Measurements from ENCODE around the gene TSGA10IP. TPM values are rescaled to one million over a fixed set of nuclear protein-coding genes. Genes with fewer than 3 reads are reported as not detected.

The TSGA10IP gene
- total and polyA plus RNA-seq, 2 donors (not counting 1 experiment from before 2014, with no cell fraction given), result not detected

DNA sequence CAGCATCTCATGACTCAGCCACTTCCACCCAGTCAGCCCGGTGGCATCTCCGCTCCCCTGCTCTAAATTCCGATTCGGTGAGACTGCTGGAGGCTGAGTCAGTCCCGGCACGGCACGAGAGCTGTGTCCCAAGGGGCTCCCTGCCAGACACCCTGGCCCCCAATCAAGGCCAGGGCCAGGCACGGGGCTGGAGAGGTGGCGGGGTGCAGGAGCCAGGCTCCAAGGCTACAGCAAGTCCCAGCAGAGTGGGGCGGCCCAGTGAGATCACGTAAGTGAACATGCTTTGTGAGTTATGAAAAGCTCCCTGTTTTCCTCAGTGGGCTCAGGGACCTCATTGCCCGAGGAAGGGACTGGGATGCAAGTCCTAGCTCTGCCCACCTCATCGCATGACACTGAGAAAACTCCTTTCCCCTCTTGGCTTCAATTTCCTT lies 29.4 kb upstream of the TSGA10IP start:
- POLR2A ChIA-PET, result no interaction called here
- Mint-ChIP-seq H3K4me3 (no peak overlapping the region), H3K27ac (no peak overlapping the region), H3K4me1 (peaks cover 46% of the 10 kb centered on the region), H3K9me3 (ENCODE audit: insufficient read depth) (no peaks in the 10 kb centered on the region), H3K27me3 (peaks cover 7% of the 10 kb centered on the region)
- peaks cover 0 to 2% of the 10 kb centered on the region in 2 experiments for H3K36me3 ChIP-seq (replicated peaks in 1 of 2; ENCODE audit: control extremely low read depth in 1 of 2, control insufficient read depth in 1 of 2, extremely low read depth in 1 of 2, insufficient read depth in 2 of 2, low read length in 1 of 2)
- no peak overlapping the region for H3K27ac ChIP-seq (ENCODE audit: low read length in 2 of 2)
- intact Hi-C loops (cut with micrococcal nuclease), result no loop called here
- DNase-seq, result no peak
- TF ChIP-seq EZH2 (IDR thresholded peaks at IDR 0.05; ENCODE audit: borderline replicate concordance, insufficient read depth, low read depth, low read length, poor library complexity, severe bottlenecking), result no peak
- TF ChIP-seq, protein P1, sequence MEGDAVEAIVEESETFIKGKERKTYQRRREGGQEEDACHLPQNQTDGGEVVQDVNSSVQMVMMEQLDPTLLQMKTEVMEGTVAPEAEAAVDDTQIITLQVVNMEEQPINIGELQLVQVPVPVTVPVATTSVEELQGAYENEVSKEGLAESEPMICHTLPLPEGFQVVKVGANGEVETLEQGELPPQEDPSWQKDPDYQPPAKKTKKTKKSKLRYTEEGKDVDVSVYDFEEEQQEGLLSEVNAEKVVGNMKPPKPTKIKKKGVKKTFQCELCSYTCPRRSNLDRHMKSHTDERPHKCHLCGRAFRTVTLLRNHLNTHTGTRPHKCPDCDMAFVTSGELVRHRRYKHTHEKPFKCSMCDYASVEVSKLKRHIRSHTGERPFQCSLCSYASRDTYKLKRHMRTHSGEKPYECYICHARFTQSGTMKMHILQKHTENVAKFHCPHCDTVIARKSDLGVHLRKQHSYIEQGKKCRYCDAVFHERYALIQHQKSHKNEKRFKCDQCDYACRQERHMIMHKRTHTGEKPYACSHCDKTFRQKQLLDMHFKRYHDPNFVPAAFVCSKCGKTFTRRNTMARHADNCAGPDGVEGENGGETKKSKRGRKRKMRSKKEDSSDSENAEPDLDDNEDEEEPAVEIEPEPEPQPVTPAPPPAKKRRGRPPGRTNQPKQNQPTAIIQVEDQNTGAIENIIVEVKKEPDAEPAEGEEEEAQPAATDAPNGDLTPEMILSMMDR (IDR thresholded peaks at IDR 0.05), result no peak
- 34% methylated on average over 13 of the region's 13 CpGs for WGBS (ENCODE audit: insufficient coverage)
- H3K4me2 ChIP-seq (replicated peaks; ENCODE audit: low read depth, low read length, poor library complexity, severe bottlenecking), result peak overlapping the region; percentile 12
- peaks cover 4% of the 10 kb centered on the region for H4K20me1 ChIP-seq (ENCODE audit: control insufficient read depth, insufficient read depth, low read length, poor library complexity, severe bottlenecking)
- no peak overlapping the region for H3K4me3 ChIP-seq (ENCODE audit: control extremely low read depth in 1 of 5, extremely low read depth in 1 of 5, insufficient read depth in 1 of 5, low read depth in 2 of 5, low read length in 4 of 5)
- no peak for ATAC-seq (ENCODE audit: low read depth)
- peaks cover 0 to 14% (median 3%) of the 10 kb centered on the region in 4 experiments for H3K27me3 ChIP-seq (replicated peaks in 1 of 4; ENCODE audit: control extremely low read depth in 1 of 4, control insufficient read depth in 3 of 4, insufficient read depth in 4 of 4, low read length in 3 of 4)
- no peaks in the 10 kb centered on the region for H3K9me3 ChIP-seq (ENCODE audit: control extremely low read depth in 1 of 3, control insufficient read depth in 2 of 3, insufficient read depth in 1 of 3, low read length in 2 of 3)
- H3K79me2 ChIP-seq (ENCODE audit: control insufficient read depth, insufficient read depth, low read length), result peaks cover 45% of the 10 kb centered on the region
- CTCF ChIA-PET, result interaction anchor here (0.7 to 2.5 kb wide), 2 partner anchors 26 to 61 kb away, joined by 3 to 8 read pairs; partner anchors contain the start of gene CCDC85B
- H3K9ac ChIP-seq (ENCODE audit: low read length), result no peak overlapping the region
- H2AFZ ChIP-seq (ENCODE audit: insufficient read depth, low read depth, low read length, poor library complexity, severe bottlenecking), result no peak overlapping the region
- peaks cover 18 to 51% of the 10 kb centered on the region in 2 donors for H3K4me1 ChIP-seq (ENCODE audit: control insufficient read depth in 2 of 2, insufficient read depth in 2 of 2, low read length in 2 of 2)

DNA sequence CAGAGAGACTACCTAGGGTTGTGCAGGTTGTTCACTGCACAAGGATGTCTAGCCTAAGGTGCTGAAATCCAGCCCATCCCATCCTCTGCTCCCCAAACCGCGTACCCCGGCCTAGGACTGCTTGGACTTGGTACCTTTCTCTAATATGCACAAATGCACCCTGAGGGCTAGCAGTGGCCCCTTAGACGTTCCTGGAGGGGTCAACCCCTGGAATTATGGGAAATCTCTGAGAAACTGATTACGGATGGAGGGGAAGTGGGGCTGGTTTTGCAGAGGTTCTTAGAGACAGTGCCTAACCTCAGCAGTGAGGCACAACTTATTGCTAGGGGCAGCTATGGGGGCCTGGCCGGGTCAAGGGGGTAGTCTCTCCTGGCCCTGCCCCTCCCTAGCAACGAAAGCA lies 28.9 kb upstream of the TSGA10IP start:
- Histone ChIP-seq H4K20me1 (ENCODE audit: control insufficient read depth, insufficient read depth, low read length, poor library complexity, severe bottlenecking) (peaks cover 4% of the 10 kb centered on the region), H3K9ac (ENCODE audit: low read length) (no peak overlapping the region), H2AFZ (ENCODE audit: insufficient read depth, low read depth, low read length, poor library complexity, severe bottlenecking) (no peak overlapping the region), H3K4me3 (ENCODE audit: control extremely low read depth in 1 of 5, extremely low read depth in 1 of 5, insufficient read depth in 1 of 5, low read depth in 2 of 5, low read length in 4 of 5) (no peak overlapping the region), H3K79me2 (ENCODE audit: control insufficient read depth, insufficient read depth, low read length) (peaks cover 48% of the 10 kb centered on the region), H3K36me3 (replicated peaks in 1 of 2; ENCODE audit: control extremely low read depth in 1 of 2, control insufficient read depth in 1 of 2, extremely low read depth in 1 of 2, insufficient read depth in 2 of 2, low read length in 1 of 2) (peaks cover 0 to 4% of the 10 kb centered on the region in 2 experiments), H3K4me1 (ENCODE audit: control insufficient read depth in 2 of 2, insufficient read depth in 2 of 2, low read length in 2 of 2) (peaks cover 19 to 53% of the 10 kb centered on the region in 2 donors), H3K9me3 (ENCODE audit: control extremely low read depth in 1 of 3, control insufficient read depth in 2 of 3, insufficient read depth in 1 of 3, low read length in 2 of 3) (no peaks in the 10 kb centered on the region), H3K27ac (ENCODE audit: low read length in 2 of 2) (no peak overlapping the region), H3K4me2 (replicated peaks; ENCODE audit: low read depth, low read length, poor library complexity, severe bottlenecking) (no peak overlapping the region), H3K27me3 (replicated peaks in 1 of 4; ENCODE audit: control extremely low read depth in 1 of 4, control insufficient read depth in 3 of 4, insufficient read depth in 4 of 4, low read length in 3 of 4) (peaks cover 0 to 8% (median under 1%) of the 10 kb centered on the region in 4 experiments)
- POLR2A ChIA-PET, result no interaction called here
- TF ChIP-seq EZH2 (IDR thresholded peaks at IDR 0.05; ENCODE audit: borderline replicate concordance, insufficient read depth, low read depth, low read length, poor library complexity, severe bottlenecking), result no peak
- TF ChIP-seq, protein P1 (IDR thresholded peaks at IDR 0.05), result no peak
- peak overlapping the region; percentile 89 for H3K4me3 Mint-ChIP-seq
- intact Hi-C loops (cut with micrococcal nuclease), result no loop called here
- H3K4me1 Mint-ChIP-seq, result peaks cover 46% of the 10 kb centered on the region
- H3K27ac Mint-ChIP-seq, result peak overlapping the region; percentile 67
- peaks cover 4% of the 10 kb centered on the region for H3K27me3 Mint-ChIP-seq
- ATAC-seq (ENCODE audit: low read depth) (no peak), DNase-seq (no peak)
- CTCF ChIA-PET, result interaction anchor here (0.7 to 2.5 kb wide), 2 partner anchors 27 to 61 kb away, joined by 3 to 8 read pairs; partner anchors contain the start of gene CCDC85B
- 100% methylated on average over 5 of the region's 7 CpGs for WGBS (ENCODE audit: insufficient coverage)
- no peaks in the 10 kb centered on the region for H3K9me3 Mint-ChIP-seq (ENCODE audit: insufficient read depth)

Measured in B cell (primary cell).